GM19455 (cell line): Measurements from ENCODE around the gene GABRD.

Experiments used
- ATAC-seq: cut with Tn5 transposase; IDR thresholded peaks from one replicate; pipeline ENCODE4 v1.9.1; 2021; ENCODE audit not compliant: unreplicated experiment

GABRD gene

GRCh38 chr1:2072891-2073290 is 53.7 kb downstream of the GABRD start:
- ATAC-seq: no peak

DNA sequence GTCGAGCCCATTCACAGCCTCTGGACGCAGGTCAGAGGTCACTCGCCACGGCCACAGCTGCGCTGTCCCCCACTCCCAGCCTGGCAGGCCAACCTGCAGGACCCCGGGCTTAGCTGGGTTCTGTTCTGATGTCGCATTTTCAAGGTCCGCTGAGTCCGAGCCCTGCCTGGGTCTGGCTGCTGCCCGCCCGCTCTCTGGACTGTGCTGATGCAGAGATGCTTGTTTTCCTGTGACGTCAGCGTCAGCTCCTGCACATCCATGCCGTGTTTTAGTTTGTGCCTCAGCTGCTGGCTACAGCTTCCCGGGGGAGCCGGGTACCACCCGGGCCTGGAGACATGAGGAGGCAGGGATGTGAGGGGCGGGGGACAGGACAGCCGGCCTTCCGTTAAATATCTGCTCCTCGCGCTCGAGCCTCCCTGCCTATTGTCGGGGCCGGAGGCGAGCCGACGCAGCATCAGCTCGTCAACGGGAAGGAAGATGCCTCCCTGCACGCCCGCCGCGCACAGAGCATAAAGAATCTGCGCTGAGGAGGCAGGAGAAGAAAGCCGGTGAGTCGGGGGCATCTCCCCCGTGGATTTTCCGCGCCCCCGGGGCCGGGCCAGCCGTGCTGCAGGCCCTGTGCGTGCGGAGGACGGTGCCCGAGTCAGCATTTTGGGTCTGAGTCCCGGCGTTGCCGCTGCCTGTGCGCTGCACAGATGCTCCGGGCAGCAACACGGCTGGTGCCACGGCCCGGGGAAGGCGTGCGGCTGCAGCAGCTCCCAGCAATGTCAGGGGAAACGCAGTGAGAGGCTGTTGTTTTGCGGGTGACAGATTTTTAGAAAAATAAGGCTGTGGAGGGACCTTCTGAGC is 54.5 kb downstream of the GABRD start:
- ATAC-seq: no peak

GRCh38 chr1:2074396-2074795 is 55.3 kb downstream of the GABRD start:
- ATAC-seq: no peak

DNA sequence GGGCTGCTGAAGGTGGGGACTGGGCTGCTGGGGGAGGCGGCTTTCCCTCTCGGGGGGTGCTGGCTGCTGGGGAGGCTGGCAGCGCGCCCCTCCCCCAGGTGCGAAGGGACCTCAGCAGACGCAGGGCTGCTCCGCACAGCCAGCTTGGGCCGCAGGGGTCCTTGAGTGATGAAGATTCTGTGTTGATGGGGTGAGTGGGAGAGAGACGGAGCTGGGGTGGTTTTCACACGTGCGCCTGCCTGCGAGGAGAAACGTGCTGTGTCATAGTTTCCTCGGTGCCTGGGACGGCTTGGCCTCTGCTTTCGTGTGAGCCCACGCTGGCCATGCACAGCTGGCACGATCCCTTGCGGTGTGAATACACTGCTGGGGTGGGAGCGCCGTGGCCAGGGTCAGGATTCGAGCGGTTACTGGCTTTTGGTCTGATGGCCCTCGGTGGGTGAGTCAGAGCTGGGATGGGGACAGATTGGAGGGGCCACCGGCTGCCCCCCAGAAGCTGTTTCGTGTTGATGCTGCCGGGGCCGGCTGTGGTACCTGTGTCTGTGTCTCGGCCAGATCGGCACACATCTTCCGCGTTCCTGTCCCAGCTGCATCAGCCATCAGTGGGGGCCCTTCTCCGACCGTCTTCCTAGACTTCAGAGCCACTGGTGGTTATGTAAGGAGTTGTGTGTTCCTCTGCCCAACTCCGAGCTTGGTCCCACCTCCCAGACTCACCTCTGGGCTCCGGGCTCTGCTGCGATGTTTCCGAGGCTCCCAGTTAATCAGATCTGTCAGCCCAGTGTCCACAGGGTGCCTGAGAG is 56.0 kb downstream of the GABRD start:
- no peak for ATAC-seq

- no peak for ATAC-seq
Observed at GRCh38 chr1:2076826-2077225, 57.7 kb downstream of the GABRD start.

DNA sequence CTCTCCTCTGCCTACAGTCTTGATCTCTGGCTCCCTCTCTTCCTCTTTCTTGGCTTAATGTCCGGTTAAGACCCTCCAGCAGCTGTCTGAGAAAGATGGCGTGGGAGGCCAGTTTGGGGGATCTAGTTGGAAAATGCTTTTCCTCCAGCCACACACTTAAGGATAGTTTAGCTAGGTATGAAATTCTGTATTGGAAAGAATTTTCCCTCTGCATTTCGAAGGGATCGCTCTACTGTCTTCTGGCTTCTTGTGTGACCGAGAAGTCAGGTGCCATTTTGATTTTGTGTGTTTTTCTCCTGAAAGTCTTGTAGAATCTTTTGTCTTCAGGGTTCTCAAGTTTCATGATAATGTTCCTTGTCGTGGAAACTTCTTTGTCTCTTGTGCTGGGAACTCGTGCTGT is 59.0 kb downstream of the GABRD start:
- no peak for ATAC-seq

DNA sequence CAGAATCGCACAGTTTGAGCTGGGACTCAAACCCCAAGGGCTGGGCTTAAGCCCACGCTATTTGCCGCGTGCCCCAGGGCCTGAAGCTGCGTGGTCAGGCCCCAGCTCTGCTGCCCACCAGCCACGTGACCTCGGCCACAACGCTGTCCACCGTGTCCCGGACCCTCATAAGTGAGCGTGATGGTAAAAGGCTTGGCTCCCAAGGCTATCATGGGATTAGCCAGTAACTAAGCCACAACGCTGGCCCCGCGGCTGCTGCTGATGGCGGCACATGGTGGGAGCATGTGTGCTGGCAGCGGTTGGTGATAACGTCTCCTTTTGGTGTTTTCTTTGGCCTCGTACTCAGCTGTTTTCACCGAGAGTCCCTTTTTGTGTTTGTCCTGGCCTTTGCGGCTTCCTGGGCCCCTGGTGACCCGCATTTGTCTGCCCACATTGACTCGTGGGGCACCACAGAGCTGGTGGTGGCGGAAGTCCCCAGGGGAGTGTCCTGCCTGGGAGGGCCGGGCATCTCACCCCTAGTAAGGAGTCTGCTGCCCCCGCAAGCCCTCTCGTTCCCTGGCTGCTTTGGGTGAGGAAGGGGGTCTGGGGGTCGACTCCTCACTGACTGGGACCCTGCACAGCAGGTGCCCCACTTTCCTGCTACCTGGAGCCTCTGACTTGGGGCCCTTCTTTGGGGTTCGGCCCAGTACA is 60.4 kb downstream of the GABRD start:
- no peak for ATAC-seq

- ATAC-seq: no peak
Observed at GRCh38 chr1:2080140-2080539, 61.0 kb downstream of the GABRD start.
